A549 treated with Hydrocortisone at 1 μM for 4 hours (cell line): ENCODE results near the gene TLR8. TPM values are rescaled to one million over a fixed set of nuclear protein-coding genes. Genes with fewer than 3 reads are reported as not detected.

ENCODE experiments used
- total RNA-seq: library from RNA; stranded (reverse); fragments of 200-300 nt; extraction: Qiagen RNA extraction; gene quantifications from 5 replicates; pipeline ENCODE4 v1.2.3, GENCODE V29; 2022

Gene TLR8
- total RNA-seq = not detected in 5 replicates

GRCh38 chrX:12906046-12906761 is at the start of gene TLR8:
Gene TLR8 (plus strand): TSS chrX:12906620. CDS start chrX:12906707, 87 bp downstream.

GRCh38 chrX:12866451-12867377 is 39.7 kb upstream of the TLR8 start, which contains the start of gene TLR7:
Gene TLR7 (plus strand): TSS chrX:12867072. CDS start chrX:12867579, 507 bp downstream.

Other genes starting within 250 kb of the TLR8 start
- 33.2 to 44.0 TPM (median 40.7 TPM) in 5 replicates for gene PRPS2, start 115.2 kb upstream of the TLR8 start, total RNA-seq
- gene TLR7, start 39.5 kb upstream of the TLR8 start, total RNA-seq = not detected in 5 replicates
- gene TMSB4X, start 68.5 kb downstream of the TLR8 start, total RNA-seq = 5,267 to 6,874 TPM (median 6,011 TPM) in 5 replicates
- 0.03 to 0.23 TPM in 2 of 5 replicates, not detected in the others for gene FAM9C, start 138.0 kb downstream of the TLR8 start, total RNA-seq